Dermis lymphatic vessel endothelial cell (primary cell): ENCODE data around the gene MRPL22. TPM values are rescaled to one million over a fixed set of nuclear protein-coding genes. Genes with fewer than 3 reads are reported as not detected.

Experiments
- total RNA-seq: library from RNA; depleted of rRNA; stranded (reverse); fragments of >200 nt; gene quantifications from 2 replicates; pipeline ENCODE4 v1.2.1, GENCODE V29; 2014

MRPL22 gene
- total RNA-seq, result 21.2 and 23.1 TPM in 2 replicates

DNA sequence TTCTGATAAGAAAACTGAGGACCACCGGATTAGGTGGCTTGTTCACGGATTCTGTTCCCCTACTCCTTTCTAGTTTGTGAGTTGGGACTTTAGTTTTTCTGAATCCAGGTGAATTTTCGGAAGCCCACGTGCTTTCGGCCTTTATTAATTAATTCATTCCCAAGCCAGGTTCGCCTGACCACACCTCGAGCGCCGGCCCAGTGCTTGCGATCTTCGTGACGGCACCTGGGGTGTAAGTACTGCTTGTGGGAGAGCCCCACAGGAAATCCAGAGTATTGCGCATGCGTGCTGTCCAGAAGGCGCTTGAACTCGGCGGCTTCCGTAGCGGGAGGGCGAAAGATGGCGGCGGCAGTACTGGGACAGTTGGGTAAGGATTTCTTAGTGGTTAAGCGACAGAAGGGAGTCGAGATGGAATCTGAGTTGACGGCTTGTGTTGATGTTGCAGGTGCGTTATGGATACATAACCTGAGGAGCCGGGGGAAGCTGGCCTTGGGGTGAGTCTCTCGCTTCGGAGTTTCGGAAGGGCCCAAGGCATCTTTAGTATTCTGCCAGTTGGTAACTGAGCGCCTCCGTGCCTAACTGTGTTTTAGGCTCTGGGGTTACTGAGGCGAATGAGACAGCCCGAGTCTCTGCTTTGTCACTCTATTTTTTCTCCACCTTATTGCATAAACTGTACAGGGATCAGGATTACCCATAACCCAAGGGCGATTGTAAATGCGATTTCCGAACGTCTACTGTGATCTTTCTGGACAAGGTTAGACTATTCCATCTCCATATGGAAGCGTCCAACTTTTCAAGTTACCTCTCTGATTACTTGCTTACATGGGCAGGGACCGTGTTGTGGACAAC, at the start of gene MRPL22:
TSS of gene MRPL22 (plus strand) at position 302 of the 849 bp plus-strand sequence. CDS start at position 340, 38 bp downstream.

DNA sequence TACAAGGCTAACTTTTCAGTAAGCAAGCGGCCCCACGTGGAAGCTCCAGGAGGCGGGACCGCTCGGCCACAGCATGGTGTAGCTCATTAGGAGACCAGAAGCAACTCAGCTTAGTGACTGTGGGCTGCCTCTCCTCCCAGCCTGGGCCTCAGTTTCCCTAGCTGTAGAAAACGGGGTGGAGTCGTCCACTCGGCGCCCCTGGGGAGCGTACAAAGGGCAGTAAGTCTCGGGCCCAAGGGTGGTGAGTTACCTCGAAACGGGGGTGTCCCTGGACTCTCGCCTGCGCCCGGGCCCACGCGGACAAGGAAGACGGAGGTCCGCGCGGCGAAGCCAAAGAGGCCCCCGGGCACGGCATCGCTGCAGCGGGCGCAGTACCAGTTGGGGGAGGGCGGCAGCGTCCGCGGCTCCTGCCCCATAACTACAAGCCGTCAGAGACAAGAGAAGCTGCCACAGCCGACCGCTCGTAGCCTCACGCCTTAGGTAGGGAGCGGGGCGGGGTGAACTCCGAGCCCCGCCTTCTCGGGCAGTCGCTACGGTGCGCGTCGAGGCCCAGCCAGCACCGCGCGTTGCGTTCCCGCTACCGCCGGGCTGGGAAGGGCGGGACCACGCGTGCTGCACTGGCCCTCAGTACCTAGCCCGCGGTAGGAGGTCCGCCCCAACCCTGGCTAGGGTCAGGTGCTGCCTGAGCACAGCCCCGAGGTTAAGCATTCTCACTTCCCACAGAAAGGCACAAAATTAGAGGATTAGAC, 3.0 kb upstream of the MRPL22 start, which contains the start of gene GEMIN5:
TSS of gene GEMIN5 (minus strand) at position 494 of the 749 bp plus-strand sequence. CDS start at position 416, 78 bp downstream.

DNA sequence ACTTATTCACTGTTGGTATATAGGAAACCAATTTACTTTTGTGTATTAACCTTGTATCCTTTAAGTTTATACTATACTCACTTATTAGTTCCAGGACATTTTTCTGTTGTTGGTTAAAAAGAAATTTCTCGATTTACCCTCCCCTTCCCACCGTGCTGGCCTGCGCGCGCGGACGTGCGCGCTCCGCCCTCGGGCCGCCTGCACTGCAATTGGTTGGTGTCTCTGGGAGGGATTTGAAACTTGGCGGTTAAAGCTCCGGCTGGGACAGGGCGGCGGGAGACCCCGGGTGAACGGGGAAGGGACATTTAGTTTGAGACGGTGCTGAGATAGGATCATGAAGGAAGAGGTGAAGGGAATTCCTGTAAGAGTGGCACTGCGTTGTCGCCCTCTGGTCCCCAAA, 72.7 kb downstream of the MRPL22 start, which contains the start of gene KIF4B:
TSS of gene KIF4B (plus strand) at position 230 of the 400 bp plus-strand sequence. CDS start at position 335, 105 bp downstream.

Other genes with a start within 250 kb of the MRPL22 start
- 31.1 and 32.1 TPM in 2 replicates for gene LARP1, start 185.7 kb upstream of the MRPL22 start, total RNA-seq
- gene FAXDC2, start 90.5 kb upstream of the MRPL22 start, total RNA-seq, result 14.8 and 15.5 TPM in 2 replicates
- 90.7 and 104 TPM in 2 replicates for gene CNOT8, start 82.4 kb upstream of the MRPL22 start, total RNA-seq
- 9.4 and 16.7 TPM in 2 replicates for gene GEMIN5, start 2.9 kb upstream of the MRPL22 start, total RNA-seq
- 0.33 and 0.69 TPM in 2 replicates for gene KIF4B, start 72.7 kb downstream of the MRPL22 start, total RNA-seq